ENCODE measurements around the gene TLE4.
"Not testable (repeated sequence)": the region's sequence is repeated elsewhere in the genome, so short reads cannot be mapped to it uniquely, and the experiment has no call there.

The TLE4 gene

DNA sequence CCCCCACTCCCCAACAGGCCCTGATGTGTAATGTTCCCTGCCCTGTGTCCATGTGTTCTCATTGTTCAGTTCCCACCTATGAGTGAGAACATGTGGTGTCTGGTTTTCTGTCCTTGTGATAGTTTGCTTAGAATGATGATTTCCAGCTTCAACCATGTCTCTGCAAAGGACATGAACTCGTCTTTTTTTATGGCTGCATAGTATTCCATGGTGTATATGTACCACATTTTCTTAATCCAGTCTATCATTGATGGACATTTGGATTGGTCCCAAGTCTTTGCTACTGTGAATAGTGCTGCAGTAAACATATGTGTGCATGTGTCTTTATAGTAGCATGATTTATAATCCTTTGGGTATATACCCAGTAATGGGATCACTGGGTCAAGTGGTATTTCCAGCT is 34.8 kb downstream of the TLE4 start:
- not testable (repeated sequence) for H3K4me3 Mint-ChIP-seq, H3K27ac Mint-ChIP-seq, H3K27me3 Mint-ChIP-seq
- H3K4me1 Mint-ChIP-seq (ENCODE audit: low read depth), result peaks cover 41% of the 10 kb centered on the region
- H3K9me3 Mint-ChIP-seq (ENCODE audit: low read depth), result peaks cover 11% of the 10 kb centered on the region
- peaks cover 23% of the 10 kb centered on the region for H3K36me3 Mint-ChIP-seq

DNA sequence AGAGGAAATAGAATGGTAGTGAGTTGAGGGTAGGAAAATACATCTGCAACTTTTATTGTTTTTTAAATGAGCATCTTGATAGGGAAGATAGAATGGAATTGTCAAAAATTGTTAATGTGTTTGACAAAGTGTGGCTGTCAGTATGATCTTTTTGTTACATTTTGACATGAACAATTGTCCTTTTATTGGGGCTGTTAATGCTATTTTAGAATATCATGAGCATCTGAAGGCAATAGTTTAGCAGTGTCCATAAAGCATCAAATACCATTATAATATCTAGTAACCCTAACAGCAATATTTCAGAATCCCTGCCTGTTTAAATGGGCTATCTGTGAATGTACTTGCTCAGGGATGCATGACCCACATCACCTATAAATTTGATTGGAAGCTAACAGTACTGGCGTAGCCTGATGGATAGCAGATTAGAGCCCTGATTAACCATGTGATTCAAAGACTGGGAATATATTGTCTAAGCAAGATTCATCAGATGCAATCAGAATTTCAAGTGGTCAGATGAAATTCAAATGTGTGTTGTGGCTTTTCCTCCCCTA is 37.8 kb downstream of the TLE4 start:
- H3K4me3 Mint-ChIP-seq, result no peak overlapping the region
- no peak overlapping the region for H3K27ac Mint-ChIP-seq
- H3K4me1 Mint-ChIP-seq (ENCODE audit: low read depth), result peaks cover 61% of the 10 kb centered on the region
- H3K27me3 Mint-ChIP-seq, result no peaks in the 10 kb centered on the region
- no peaks in the 10 kb centered on the region for H3K9me3 Mint-ChIP-seq (ENCODE audit: low read depth)
- H3K36me3 Mint-ChIP-seq, result peaks cover 13% of the 10 kb centered on the region

DNA sequence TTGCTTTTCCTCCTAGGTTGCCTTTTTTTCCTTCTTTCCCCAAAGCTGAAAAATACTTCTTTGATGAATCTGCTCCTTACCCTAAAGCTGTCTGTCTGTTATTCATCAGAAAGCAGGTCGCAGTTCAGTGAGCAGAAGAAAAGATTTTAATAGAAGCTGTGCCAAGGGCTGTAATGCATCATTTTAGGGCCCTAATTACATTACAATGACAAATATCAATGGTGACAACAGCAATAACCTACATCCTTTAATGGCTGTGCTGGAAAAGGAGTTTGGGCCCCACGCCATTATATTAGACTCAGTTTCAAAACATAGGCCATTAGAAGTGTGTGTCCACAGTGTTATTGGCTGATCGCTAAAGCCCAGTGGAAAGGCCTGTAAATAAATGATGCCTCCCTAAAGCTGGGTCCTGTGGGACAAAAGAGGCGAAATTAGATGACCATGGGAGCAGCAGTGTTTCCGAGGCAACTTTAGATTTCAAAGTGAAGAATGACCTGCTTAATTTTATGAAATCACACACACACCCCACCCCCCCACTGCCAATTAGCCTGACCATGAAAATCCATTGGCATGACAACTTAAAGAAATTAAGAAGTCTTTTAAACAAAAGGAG is 38.4 kb downstream of the TLE4 start:
- Mint-ChIP-seq H3K36me3 (peaks cover 17% of the 10 kb centered on the region), H3K27ac (no peak overlapping the region), H3K4me1 (ENCODE audit: low read depth) (peaks cover 66% of the 10 kb centered on the region), H3K27me3 (no peaks in the 10 kb centered on the region), H3K9me3 (ENCODE audit: low read depth) (no peaks in the 10 kb centered on the region), H3K4me3 (no peak overlapping the region)

DNA sequence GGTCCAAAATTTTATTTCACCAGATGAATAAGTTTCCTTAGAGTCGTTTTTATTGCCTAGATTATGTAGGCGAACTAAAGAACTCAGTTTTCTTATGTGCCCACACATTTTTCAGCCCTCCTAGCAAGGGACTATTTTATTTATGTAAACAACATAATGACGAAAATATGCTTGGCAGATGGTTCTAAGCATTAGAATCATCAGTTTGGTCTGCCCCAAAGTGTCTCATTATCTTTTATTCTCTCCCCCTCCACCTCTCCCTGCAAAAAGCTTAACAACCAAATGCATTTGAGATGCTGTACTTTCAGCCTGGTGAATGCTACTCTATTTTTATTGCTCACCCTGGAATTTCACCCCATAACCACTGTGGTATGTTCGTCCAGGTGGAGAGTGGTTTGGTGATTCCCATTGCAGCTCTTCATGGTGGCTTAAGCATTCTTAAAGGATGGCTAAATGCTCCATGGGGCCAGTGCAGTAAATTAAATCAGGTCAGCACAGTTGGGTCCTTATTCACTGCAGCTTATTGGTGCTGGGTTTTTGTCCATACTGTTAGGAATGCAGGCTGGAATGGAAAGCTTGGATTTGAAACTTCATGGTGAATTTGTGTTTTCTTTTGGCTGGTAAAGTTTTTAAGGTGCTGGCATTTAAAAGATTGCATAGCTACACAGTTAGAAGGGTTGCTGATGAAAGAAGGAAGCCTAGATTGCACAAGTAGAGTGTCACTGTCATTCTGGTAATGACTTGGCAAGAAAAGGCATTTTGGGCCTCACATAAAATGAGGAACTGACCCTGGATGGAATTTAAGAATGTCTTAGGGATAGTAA is 39.2 kb downstream of the TLE4 start:
- H3K4me1 Mint-ChIP-seq (ENCODE audit: low read depth), result peaks cover 66% of the 10 kb centered on the region
- peaks cover 17% of the 10 kb centered on the region for H3K36me3 Mint-ChIP-seq
- no peak overlapping the region for H3K4me3 Mint-ChIP-seq
- H3K27me3 Mint-ChIP-seq, result no peaks in the 10 kb centered on the region
- H3K9me3 Mint-ChIP-seq (ENCODE audit: low read depth), result no peaks in the 10 kb centered on the region
- peak overlapping the region; percentile 8 for H3K27ac Mint-ChIP-seq

DNA sequence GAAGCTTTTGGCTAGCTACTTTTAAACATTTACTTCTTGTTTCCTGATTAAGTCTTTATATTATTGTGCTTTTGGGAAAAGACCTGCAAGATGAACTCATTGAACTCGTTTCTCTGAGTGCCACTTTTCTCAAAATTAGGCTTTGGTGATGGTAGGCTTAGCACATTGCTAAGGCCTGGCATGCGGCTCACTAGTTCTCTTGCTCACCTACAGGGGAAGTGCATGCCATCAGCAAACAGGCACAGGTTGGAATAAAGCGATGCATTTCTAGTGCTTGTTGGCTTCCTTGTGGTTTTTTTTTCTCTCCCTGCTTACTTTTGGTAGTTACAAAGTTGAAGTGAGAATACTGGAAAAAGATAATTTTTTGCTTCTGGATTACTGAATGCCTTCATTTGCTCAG is 41.4 kb downstream of the TLE4 start:
- Mint-ChIP-seq H3K9me3 (ENCODE audit: low read depth) (no peaks in the 10 kb centered on the region), H3K4me1 (ENCODE audit: low read depth) (peaks cover 62% of the 10 kb centered on the region), H3K36me3 (peaks cover 9% of the 10 kb centered on the region), H3K27ac (no peak overlapping the region), H3K27me3 (no peaks in the 10 kb centered on the region), H3K4me3 (no peak overlapping the region)

DNA sequence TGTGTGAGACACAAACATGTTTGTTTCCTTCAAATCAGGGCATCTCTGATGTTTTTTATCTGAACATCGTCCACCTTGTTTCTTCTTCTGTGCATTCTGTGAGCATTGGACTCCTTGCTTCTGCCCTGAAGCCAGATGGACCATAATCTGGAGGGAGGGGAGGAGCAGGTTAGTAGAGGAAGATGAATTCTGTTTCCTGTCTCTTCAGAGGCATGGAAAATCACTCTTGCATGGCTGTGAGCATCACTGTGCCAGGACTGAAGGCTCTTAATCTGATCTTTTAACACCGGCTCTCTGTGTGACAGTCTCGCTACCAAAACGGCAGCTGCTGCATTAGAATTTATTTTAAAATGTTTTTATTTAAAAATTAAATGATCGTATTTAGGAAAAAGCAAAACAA is 43.3 kb downstream of the TLE4 start:
- H3K36me3 Mint-ChIP-seq, result peaks cover 16% of the 10 kb centered on the region

DNA sequence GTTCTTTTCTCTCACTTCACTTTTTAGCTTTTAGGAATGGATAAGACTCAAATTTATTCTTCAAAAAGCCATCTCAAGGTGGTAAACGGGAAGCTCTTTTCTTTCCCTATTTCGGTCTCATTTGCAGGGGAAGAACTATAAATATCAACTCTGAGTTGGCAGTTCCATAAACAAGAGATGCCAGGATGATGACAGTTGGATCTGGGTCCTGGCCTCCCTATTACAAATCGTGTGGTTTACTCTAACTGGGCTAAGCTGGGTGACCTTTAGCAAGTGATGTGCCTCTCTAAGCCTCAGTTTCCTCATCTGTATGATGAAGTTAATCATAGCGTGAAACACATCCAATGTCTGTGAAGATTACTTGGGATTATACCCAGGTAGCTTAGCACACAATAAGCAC is 44.2 kb downstream of the TLE4 start:
- H3K36me3 Mint-ChIP-seq, result peaks cover 16% of the 10 kb centered on the region

More for the DNA sequence above, 43.3 kb downstream of the TLE4 start:
- H3K4me1 Mint-ChIP-seq (ENCODE audit: low read depth), result peaks cover 64% of the 10 kb centered on the region
- H3K9me3 Mint-ChIP-seq (ENCODE audit: low read depth), result no peaks in the 10 kb centered on the region
- H3K27ac Mint-ChIP-seq, result no peak overlapping the region
- H3K4me3 Mint-ChIP-seq, result no peak overlapping the region
- no peaks in the 10 kb centered on the region for H3K27me3 Mint-ChIP-seq

DNA sequence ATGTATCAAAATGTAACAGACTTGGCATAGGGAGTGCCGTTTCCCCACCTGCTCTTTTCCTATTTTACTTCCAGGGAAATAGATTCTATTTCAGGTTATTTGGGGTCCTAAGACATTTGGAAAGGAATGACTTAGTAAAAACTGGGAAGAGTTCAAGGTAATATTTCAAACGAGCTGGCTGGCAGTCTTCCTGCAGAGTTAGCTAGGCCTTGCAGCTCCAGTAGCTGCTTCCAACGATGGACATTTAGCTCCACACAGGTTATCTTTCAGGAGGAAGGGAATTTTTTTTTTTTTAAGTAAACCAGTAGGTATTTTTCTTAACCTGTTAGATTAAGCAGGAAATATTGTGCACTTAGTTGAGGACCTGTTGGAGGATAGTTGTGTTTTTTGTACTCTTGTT is 45.2 kb downstream of the TLE4 start:
- H3K36me3 Mint-ChIP-seq, result peaks cover 19% of the 10 kb centered on the region

More for the DNA sequence above, 44.2 kb downstream of the TLE4 start:
- Mint-ChIP-seq H3K9me3 (ENCODE audit: low read depth) (no peaks in the 10 kb centered on the region), H3K4me3 (no peak overlapping the region), H3K4me1 (ENCODE audit: low read depth) (peaks cover 63% of the 10 kb centered on the region), H3K27ac (no peak overlapping the region), H3K27me3 (no peaks in the 10 kb centered on the region)

DNA sequence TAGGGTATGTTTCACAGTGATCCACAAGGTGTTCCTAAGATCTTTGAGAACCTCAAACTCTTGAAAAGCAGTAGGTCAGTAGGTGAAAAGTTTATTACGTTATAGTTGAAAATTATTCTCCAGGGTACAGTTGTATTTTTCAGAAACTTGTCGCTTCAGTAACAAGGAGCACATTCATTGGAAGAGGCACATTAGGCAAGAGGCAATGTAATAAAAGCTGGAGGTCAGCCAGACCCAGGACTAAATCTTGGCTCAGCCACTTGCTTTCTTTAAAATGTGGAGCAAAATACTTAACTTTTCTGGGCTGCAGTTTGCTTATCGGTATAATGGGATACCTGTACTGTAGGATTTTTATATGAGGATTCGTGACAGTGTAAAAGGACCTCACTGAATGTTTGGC is 45.6 kb downstream of the TLE4 start:
- no peaks in the 10 kb centered on the region for H3K27me3 Mint-ChIP-seq
- peaks cover 65% of the 10 kb centered on the region for H3K4me1 Mint-ChIP-seq (ENCODE audit: low read depth)
- no peak overlapping the region for H3K27ac Mint-ChIP-seq
- H3K36me3 Mint-ChIP-seq, result peaks cover 22% of the 10 kb centered on the region
- no peak overlapping the region for H3K4me3 Mint-ChIP-seq
- H3K9me3 Mint-ChIP-seq (ENCODE audit: low read depth), result peaks cover 4% of the 10 kb centered on the region

More for the DNA sequence above, 45.2 kb downstream of the TLE4 start:
- H3K27ac Mint-ChIP-seq, result no peak overlapping the region
- peaks cover 66% of the 10 kb centered on the region for H3K4me1 Mint-ChIP-seq (ENCODE audit: low read depth)
- H3K27me3 Mint-ChIP-seq, result no peaks in the 10 kb centered on the region
- H3K9me3 Mint-ChIP-seq (ENCODE audit: low read depth), result peaks cover 4% of the 10 kb centered on the region
- no peak overlapping the region for H3K4me3 Mint-ChIP-seq

DNA sequence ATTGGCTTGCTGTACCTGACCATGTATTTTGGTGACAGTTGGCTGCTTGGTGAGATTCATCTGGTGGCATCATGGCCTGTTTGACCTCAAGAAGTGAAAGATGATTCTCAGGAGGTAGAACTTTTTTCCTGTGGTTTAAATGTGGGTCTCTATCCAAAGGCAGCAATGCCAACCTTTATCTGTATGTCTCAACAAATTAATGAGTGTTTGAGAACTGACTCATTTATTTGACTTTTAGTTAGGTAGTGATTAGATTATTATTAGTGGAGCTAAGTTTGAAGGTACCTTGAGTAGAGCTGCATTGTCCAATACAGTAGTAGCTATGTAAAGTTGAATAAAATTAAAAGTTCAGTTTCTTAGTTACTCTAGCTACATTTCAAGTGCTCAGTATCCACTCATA is 48.2 kb downstream of the TLE4 start:
- no peak overlapping the region for H3K4me3 Mint-ChIP-seq
- H3K27me3 Mint-ChIP-seq, result no peaks in the 10 kb centered on the region
- H3K36me3 Mint-ChIP-seq, result peaks cover 17% of the 10 kb centered on the region
- H3K4me1 Mint-ChIP-seq (ENCODE audit: low read depth), result peaks cover 59% of the 10 kb centered on the region
- H3K9me3 Mint-ChIP-seq (ENCODE audit: low read depth), result peaks cover 4% of the 10 kb centered on the region
- H3K27ac Mint-ChIP-seq, result no peak overlapping the region

DNA sequence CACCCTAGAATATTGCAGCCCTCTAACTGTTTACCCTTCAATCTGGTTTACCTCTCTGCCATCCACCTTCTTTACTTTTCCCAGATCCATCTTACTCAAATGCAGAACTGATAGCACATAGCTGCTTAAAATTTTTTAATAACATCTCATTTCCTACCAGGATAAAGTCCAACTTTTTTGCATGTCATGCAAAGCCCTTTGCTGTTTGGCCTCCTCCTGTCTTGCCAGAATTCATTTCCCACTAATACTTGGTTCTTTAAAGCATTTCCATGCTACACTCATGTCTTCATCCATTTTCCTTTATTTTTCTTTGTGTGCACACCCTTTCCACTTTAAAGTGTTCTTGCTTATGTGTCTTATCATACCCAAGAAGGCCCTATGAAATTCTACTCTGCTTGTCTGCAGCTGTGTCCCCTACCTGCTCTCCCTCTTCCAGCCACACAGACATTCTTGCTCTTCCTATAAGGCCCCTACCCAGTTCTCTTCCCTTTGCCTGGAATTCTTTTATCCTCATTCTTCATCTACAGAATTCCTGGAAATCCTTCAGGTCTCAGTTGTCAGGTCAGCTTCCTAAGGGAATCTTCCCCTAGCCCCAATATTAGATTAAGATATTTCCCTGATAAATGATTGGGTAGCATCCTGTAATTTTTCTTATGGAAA is 50.3 kb downstream of the TLE4 start:
- peak overlapping the region; percentile 5 for H3K27ac Mint-ChIP-seq
- H3K4me3 Mint-ChIP-seq, result no peak overlapping the region
- peaks cover 18% of the 10 kb centered on the region for H3K36me3 Mint-ChIP-seq
- peaks cover 63% of the 10 kb centered on the region for H3K4me1 Mint-ChIP-seq (ENCODE audit: low read depth)
- peaks cover 4% of the 10 kb centered on the region for H3K9me3 Mint-ChIP-seq (ENCODE audit: low read depth)
- no peaks in the 10 kb centered on the region for H3K27me3 Mint-ChIP-seq

DNA sequence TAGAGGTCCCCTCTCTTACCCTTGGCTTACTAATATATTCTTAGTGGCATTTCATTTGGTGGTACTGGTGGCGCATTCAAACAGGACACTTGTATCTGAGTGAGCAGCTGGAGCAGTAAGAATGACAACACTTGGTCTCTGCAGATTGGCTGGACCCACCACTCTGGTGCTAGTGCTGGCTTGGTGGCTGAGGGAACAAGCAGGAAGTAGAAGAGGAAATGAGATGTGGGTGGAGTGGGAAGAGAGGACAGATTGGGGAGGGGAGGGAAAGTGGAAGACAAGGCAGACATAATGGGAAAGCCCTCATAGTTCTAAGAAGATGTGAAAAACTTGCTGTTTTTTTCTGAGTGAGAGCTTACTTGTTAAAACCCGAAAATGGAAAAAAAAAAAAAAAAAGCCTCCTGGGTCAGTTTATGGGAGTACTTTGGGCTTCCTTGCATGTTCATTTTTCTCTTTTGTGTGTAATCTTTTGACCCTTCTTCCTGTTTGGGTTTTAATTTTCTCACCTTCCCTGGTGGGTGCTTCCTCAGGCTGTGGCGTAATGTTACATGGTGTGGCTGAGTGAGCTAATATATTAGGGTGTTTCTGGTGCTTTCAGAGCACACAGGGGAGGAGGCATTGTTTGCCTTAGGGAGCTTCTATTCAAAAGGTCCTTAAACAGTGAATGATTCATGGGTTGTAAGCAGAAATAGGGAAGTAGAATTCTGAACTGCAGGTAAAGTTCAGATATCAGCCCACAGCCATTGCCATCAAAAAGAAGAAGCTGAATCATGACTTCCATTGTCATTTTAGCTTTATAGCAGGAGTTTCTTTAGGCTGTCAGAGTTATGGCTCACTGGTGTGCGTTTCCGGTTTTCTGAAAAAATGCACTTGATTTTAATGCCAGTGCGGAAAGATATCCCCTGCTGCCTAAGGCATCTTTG is 52.3 kb downstream of the TLE4 start:
- H3K36me3 Mint-ChIP-seq, result peaks cover 26% of the 10 kb centered on the region

DNA sequence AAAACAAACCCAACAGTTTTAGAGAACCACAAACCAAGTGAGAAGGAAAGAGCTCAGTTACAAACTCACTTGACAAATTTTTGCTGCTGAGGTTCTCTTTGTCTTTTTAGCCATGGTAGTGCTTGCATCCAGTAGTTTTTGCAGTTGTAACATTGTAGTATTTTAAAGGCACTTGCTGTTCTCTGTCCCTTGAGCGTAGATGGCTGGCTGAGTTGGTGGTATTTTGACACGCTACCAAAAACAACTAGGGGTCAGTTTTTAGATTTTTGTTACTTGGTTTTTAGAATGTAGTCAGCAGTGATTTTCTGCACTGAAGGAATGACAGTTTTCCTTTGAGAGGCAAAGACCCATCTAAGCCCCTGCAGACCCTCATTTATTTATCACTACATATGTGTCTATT is 58.0 kb downstream of the TLE4 start:
- Mint-ChIP-seq H3K27me3 (no peaks in the 10 kb centered on the region), H3K4me3 (no peak overlapping the region), H3K4me1 (ENCODE audit: low read depth) (peaks cover 62% of the 10 kb centered on the region), H3K36me3 (peaks cover 20% of the 10 kb centered on the region), H3K27ac (no peak overlapping the region), H3K9me3 (ENCODE audit: low read depth) (no peaks in the 10 kb centered on the region)

More for the DNA sequence above, 52.3 kb downstream of the TLE4 start:
- peak overlapping the region; percentile 69 for H3K4me3 Mint-ChIP-seq
- H3K27me3 Mint-ChIP-seq, result no peaks in the 10 kb centered on the region
- peaks cover 4% of the 10 kb centered on the region for H3K9me3 Mint-ChIP-seq (ENCODE audit: low read depth)
- peaks cover 55% of the 10 kb centered on the region for H3K4me1 Mint-ChIP-seq (ENCODE audit: low read depth)
- peak overlapping the region; percentile 91 for H3K27ac Mint-ChIP-seq

Measured in activated naive CD8-positive, alpha-beta T cell (primary cell).